Trophoblast cell (in vitro differentiated cells and primary cell): ENCODE data around the gene SLC12A4.

Experiments used
- DNase-seq, 2 donors: peaks; one replicate each; pipeline ENCODE4 v3.0.0-alpha.2; 2016
- H2AFZ ChIP-seq: 2 replicates; pipeline ENCODE4 v1.6.1; 2013; ENCODE audit warnings: low read length, moderate library complexity, mild to moderate bottlenecking; ENCODE audit not compliant: insufficient read depth, poor library complexity
- H2AK5ac ChIP-seq: 2 replicates; pipeline ENCODE4 v1.6.1; 2013; ENCODE audit warnings: mild to moderate bottlenecking, low read length
- H2BK120ac ChIP-seq: 2 replicates; pipeline ENCODE4 v1.6.1; 2013; ENCODE audit warnings: low read length, mild to moderate bottlenecking, moderate library complexity; ENCODE audit not compliant: insufficient read depth, poor library complexity
- H2BK12ac ChIP-seq: 2 replicates; pipeline ENCODE4 v1.6.1; 2013; ENCODE audit warnings: mild to moderate bottlenecking, low read length, moderate library complexity
- H2BK5ac ChIP-seq: 2 replicates; pipeline ENCODE4 v1.6.1; 2013; ENCODE audit warnings: low read length, low read depth, moderate library complexity, mild to moderate bottlenecking; ENCODE audit not compliant: poor library complexity
- H3K14ac ChIP-seq: 2 replicates; pipeline ENCODE4 v1.6.1; 2013; ENCODE audit warnings: mild to moderate bottlenecking, low read length
- H3K18ac ChIP-seq: 2 replicates; pipeline ENCODE4 v1.6.1; 2013; ENCODE audit warnings: mild to moderate bottlenecking, low read length
- H3K23ac ChIP-seq: 2 replicates; pipeline ENCODE4 v1.6.1; 2013; ENCODE audit warnings: low read length
- H3K27ac ChIP-seq: 2 replicates; pipeline ENCODE4 v1.5.1; 2013; ENCODE audit warnings: low read depth, mild to moderate bottlenecking, inconsistent platforms, low read length, moderate library complexity
- H3K27me3 ChIP-seq: 2 replicates; pipeline ENCODE4 v1.6.1; 2013; ENCODE audit warnings: inconsistent platforms, mild to moderate bottlenecking, low read length, moderate library complexity; ENCODE audit not compliant: insufficient read depth
- H3K36me3 ChIP-seq, 2 experiments: 1 replicate in 1 of 2; 2 replicates in 1 of 2; pipeline ENCODE4 v1.6.1; 2013; ENCODE audit warnings: low read length in 2 of 2, mild to moderate bottlenecking in 2 of 2, moderate library complexity in 1 of 2; ENCODE audit not compliant: insufficient read depth in 2 of 2, control insufficient read depth in 1 of 2
- H3K4ac ChIP-seq: 2 replicates; pipeline ENCODE4 v1.6.1; 2013; ENCODE audit warnings: low read depth, mild to moderate bottlenecking, low read length, moderate library complexity
- H3K4me1 ChIP-seq, 2 experiments: 1 replicate in 1 of 2; 2 replicates in 1 of 2; pipeline ENCODE4 v1.6.1; 2013; ENCODE audit warnings: low read length in 2 of 2, mild to moderate bottlenecking in 2 of 2, moderate library complexity in 1 of 2; ENCODE audit not compliant: insufficient read depth in 2 of 2, control insufficient read depth in 1 of 2
- H3K4me2 ChIP-seq: 2 replicates; pipeline ENCODE4 v1.6.1; 2013; ENCODE audit warnings: inconsistent platforms, mild to moderate bottlenecking, low read length, moderate library complexity
- H3K4me3 ChIP-seq: 2 replicates; pipeline ENCODE4 v1.5.1; 2013; ENCODE audit warnings: mild to moderate bottlenecking, low read depth, low read length, inconsistent platforms
- H3K79me1 ChIP-seq: one replicate; pipeline ENCODE4 v1.6.1; 2013; ENCODE audit warnings: low read length
- H3K79me2 ChIP-seq: 2 replicates; pipeline ENCODE4 v1.6.1; 2013; ENCODE audit warnings: low read length, mild to moderate bottlenecking; ENCODE audit not compliant: control insufficient read depth, insufficient read depth, poor library complexity
- H3K9ac ChIP-seq: 2 replicates; pipeline ENCODE4 v1.6.1; 2013; ENCODE audit warnings: mild to moderate bottlenecking, low read length
- H3K9me3 ChIP-seq: 2 replicates; pipeline ENCODE4 v1.6.1; 2013; ENCODE audit warnings: low read depth, mild to moderate bottlenecking, control low read depth, inconsistent platforms, low read length; ENCODE audit not compliant: insufficient read depth
- H4K12ac ChIP-seq: 2 replicates; pipeline ENCODE4 v1.6.1; 2013; ENCODE audit warnings: low read depth, mild to moderate bottlenecking, low read length, moderate library complexity
- H4K8ac ChIP-seq: 2 replicates; pipeline ENCODE4 v1.6.1; 2013; ENCODE audit warnings: low read depth, mild to moderate bottlenecking, low read length, moderate library complexity
- H4K91ac ChIP-seq: one replicate; pipeline ENCODE4 v1.6.1; 2013; ENCODE audit warnings: low read depth, mild to moderate bottlenecking, low read length, moderate library complexity
- WGBS: extraction: QIAGEN DNeasy Blood & Tissue Kit; methylation state at CpG from one replicate; pipeline ENCODE4 v1.1.7; 2013; ENCODE audit warnings: missing lambda C conversion rate; ENCODE audit not compliant: insufficient read length, insufficient coverage; ENCODE audit errors: extremely low coverage; 5-methylcytosine and 5-hydroxymethylcytosine counted together

Gene SLC12A4

GRCh38 chr16:67942200-67942509 is 26.3 kb downstream of the SLC12A4 start:
- no peak overlapping the region for H3K27ac ChIP-seq
- H3K18ac ChIP-seq = no peak overlapping the region
- H3K4ac ChIP-seq = no peak overlapping the region
- no peak overlapping the region for H3K4me2 ChIP-seq
- H2AK5ac ChIP-seq = no peak overlapping the region
- H3K9me3 ChIP-seq = peaks cover 5% of the 10 kb centered on the region
- no CpG with 5 or more reads among the region's 6 CpGs for WGBS
- no peaks in the 10 kb centered on the region for H3K79me1 ChIP-seq
- H3K79me2 ChIP-seq = peaks cover 1% of the 10 kb centered on the region
- no peak overlapping the region for H3K9ac ChIP-seq
- no peak overlapping the region for H3K14ac ChIP-seq
- no peaks in the 10 kb centered on the region for H3K27me3 ChIP-seq
- H3K23ac ChIP-seq = no peak overlapping the region
- no peak overlapping the region for H4K12ac ChIP-seq
- no peak overlapping the region for H2BK5ac ChIP-seq
- peak in 1 of 2 donors; percentile 49 for DNase-seq
- H3K36me3 ChIP-seq = peaks cover 73 to 75% of the 10 kb centered on the region in 2 experiments
- no peak overlapping the region for H4K8ac ChIP-seq
- H3K4me1 ChIP-seq = peaks cover 2 to 3% of the 10 kb centered on the region in 2 experiments
- no peak overlapping the region for H3K4me3 ChIP-seq
- no peak overlapping the region for H4K91ac ChIP-seq
- no peak overlapping the region for H2AFZ ChIP-seq
- no peak overlapping the region for H2BK12ac ChIP-seq
- H2BK120ac ChIP-seq = no peak overlapping the region

- peaks cover 1% of the 10 kb centered on the region for H3K79me2 ChIP-seq
- peaks cover 68 to 70% of the 10 kb centered on the region in 2 experiments for H3K36me3 ChIP-seq
- H3K9ac ChIP-seq = no peak overlapping the region
- no peak overlapping the region for H2BK120ac ChIP-seq
- H3K14ac ChIP-seq = no peak overlapping the region
- no peak overlapping the region for H3K23ac ChIP-seq
- H2BK12ac ChIP-seq = no peak overlapping the region
- H3K27me3 ChIP-seq = no peaks in the 10 kb centered on the region
- H3K18ac ChIP-seq = no peak overlapping the region
- H2AFZ ChIP-seq = no peak overlapping the region
- no peak overlapping the region for H2AK5ac ChIP-seq
- no peak overlapping the region for H4K8ac ChIP-seq
- H3K4me2 ChIP-seq = no peak overlapping the region
- H4K91ac ChIP-seq = no peak overlapping the region
- H3K27ac ChIP-seq = no peak overlapping the region
- peaks cover 3% of the 10 kb centered on the region for H3K79me1 ChIP-seq
- no peak overlapping the region for H3K4me3 ChIP-seq
- peaks cover 7% of the 10 kb centered on the region in 2 experiments for H3K4me1 ChIP-seq
- peaks cover 5% of the 10 kb centered on the region for H3K9me3 ChIP-seq
- no peak overlapping the region for H3K4ac ChIP-seq
- no peak overlapping the region for H4K12ac ChIP-seq
- H2BK5ac ChIP-seq = no peak overlapping the region
- DNase-seq = no peak
- no CpG with 5 or more reads among the region's 9 CpGs for WGBS
These were observed 26.8 kb downstream of the SLC12A4 start for GRCh38 chr16:67941469-67942199.

DNA sequence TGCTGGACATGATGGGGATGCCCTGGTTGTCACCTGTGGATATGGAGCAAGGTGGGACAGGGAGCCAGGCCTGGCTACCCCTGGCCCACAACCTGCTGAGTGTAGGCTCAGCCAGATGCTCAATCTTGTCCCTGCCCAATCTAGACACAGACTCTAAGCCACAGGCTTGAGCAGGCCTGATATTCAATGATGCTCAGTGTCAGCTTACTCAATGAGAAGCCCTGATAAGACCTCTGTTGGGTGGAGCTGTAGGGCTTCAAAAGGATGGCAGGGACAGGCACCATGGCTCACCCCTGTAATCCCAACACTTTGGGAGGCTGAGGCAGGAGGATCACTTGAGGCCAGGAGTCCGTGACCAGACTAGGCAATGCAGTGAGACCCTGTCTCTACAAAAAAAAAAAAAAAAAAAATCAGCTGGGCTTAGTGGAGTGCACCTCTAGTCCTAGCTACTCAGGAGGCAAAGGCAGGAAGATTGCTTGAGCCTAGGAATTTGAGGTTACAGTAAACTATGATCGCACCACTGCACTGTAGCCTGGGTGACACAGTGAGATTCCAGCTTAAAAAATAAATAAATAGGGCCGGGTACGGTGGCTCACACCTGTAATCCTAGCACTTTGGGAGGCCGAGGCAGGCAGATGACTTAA is 27.9 kb downstream of the SLC12A4 start:
- H3K14ac ChIP-seq = no peak overlapping the region
- no peak overlapping the region for H3K4me2 ChIP-seq
- H3K9me3 ChIP-seq = peaks cover 2% of the 10 kb centered on the region
- H2BK5ac ChIP-seq = no peak overlapping the region
- no peak overlapping the region for H3K27ac ChIP-seq
- H3K4me1 ChIP-seq = peaks cover 7% of the 10 kb centered on the region in 2 experiments
- no peak overlapping the region for H4K12ac ChIP-seq
- H2AK5ac ChIP-seq = no peak overlapping the region
- H3K4ac ChIP-seq = no peak overlapping the region
- H3K27me3 ChIP-seq = no peaks in the 10 kb centered on the region
- peaks cover 10% of the 10 kb centered on the region for H3K79me2 ChIP-seq
- peaks cover 57 to 59% of the 10 kb centered on the region in 2 experiments for H3K36me3 ChIP-seq
- DNase-seq = no peak
- H3K79me1 ChIP-seq = peaks cover 12% of the 10 kb centered on the region
- H3K23ac ChIP-seq = no peak overlapping the region
- WGBS = no CpG with 5 or more reads among the region's 5 CpGs
- H4K8ac ChIP-seq = no peak overlapping the region
- no peak overlapping the region for H2BK120ac ChIP-seq
- H4K91ac ChIP-seq = no peak overlapping the region
- H3K4me3 ChIP-seq = no peak overlapping the region
- H3K18ac ChIP-seq = no peak overlapping the region
- no peak overlapping the region for H2BK12ac ChIP-seq
- no peak overlapping the region for H2AFZ ChIP-seq
- no peak overlapping the region for H3K9ac ChIP-seq

GRCh38 chr16:67939507-67940445 is 28.7 kb downstream of the SLC12A4 start:
- DNase-seq = no peak
- no peak overlapping the region for H3K27ac ChIP-seq
- H2BK12ac ChIP-seq = no peak overlapping the region
- no peak overlapping the region for H4K8ac ChIP-seq
- no peak overlapping the region for H3K4me2 ChIP-seq
- H3K4ac ChIP-seq = no peak overlapping the region
- no peaks in the 10 kb centered on the region for H3K27me3 ChIP-seq
- no peak overlapping the region for H3K9ac ChIP-seq
- peaks cover 10% of the 10 kb centered on the region for H3K79me2 ChIP-seq
- no peak overlapping the region for H3K14ac ChIP-seq
- peaks cover 2% of the 10 kb centered on the region for H3K9me3 ChIP-seq
- no peak overlapping the region for H3K4me3 ChIP-seq
- peaks cover 12% of the 10 kb centered on the region for H3K79me1 ChIP-seq
- WGBS = no CpG with 5 or more reads among the region's 33 CpGs
- no peak overlapping the region for H4K12ac ChIP-seq
- no peak overlapping the region for H4K91ac ChIP-seq
- H3K23ac ChIP-seq = no peak overlapping the region
- H2BK120ac ChIP-seq = no peak overlapping the region
- no peak overlapping the region for H3K18ac ChIP-seq
- peaks cover 13 to 14% of the 10 kb centered on the region in 2 experiments for H3K4me1 ChIP-seq
- no peak overlapping the region for H2AK5ac ChIP-seq
- no peak overlapping the region for H2AFZ ChIP-seq
- peaks cover 50 to 52% of the 10 kb centered on the region in 2 experiments for H3K36me3 ChIP-seq
- H2BK5ac ChIP-seq = no peak overlapping the region
